Measurements from ENCODE around the gene FOXA3. TPM values are rescaled to one million over a fixed set of nuclear protein-coding genes. Genes with fewer than 3 reads are reported as not detected.
A peak's percentile ranks its signal among the peaks of the same experiment; 100 is the strongest.
"Not testable (repeated sequence)": the region's sequence is repeated elsewhere in the genome, so short reads cannot be mapped to it uniquely, and the experiment has no call there.

FOXA3 gene
- total RNA-seq, 1 donor from 2014 or later = not detected

- intact Hi-C loops (cut with micrococcal nuclease) = no loop called here
- no peak for DNase-seq
- ATAC-seq = no peak
These were observed 2.5 kb downstream of the FOXA3 start for GRCh38 chr19:45866400-45867176.

GRCh38 chr19:45867241-45867640 lies 3.1 kb downstream of the FOXA3 start:
- ATAC-seq; intact Hi-C loops (cut with micrococcal nuclease); DNase-seq: not testable (repeated sequence)

GRCh38 chr19:45870798-45871197 lies 6.7 kb downstream of the FOXA3 start:
- DNase-seq (no peak), ATAC-seq (no peak)
- intact Hi-C loops (cut with micrococcal nuclease) = no loop called here

GRCh38 chr19:45872095-45872919 lies 8.2 kb downstream of the FOXA3 start:
- no peak for DNase-seq
- intact Hi-C loops (cut with micrococcal nuclease) = no loop called here
- no peak for ATAC-seq

- intact Hi-C loops (cut with micrococcal nuclease) = no loop called here
- DNase-seq = no peak
- no peak for ATAC-seq
These were observed 9.2 kb downstream of the FOXA3 start for GRCh38 chr19:45873219-45873772.

GRCh38 chr19:45874620-45874966 lies 10.5 kb downstream of the FOXA3 start:
- DNase-seq = no peak
- intact Hi-C loops (cut with micrococcal nuclease) = no loop called here
- ATAC-seq = no peak

GRCh38 chr19:45876161-45876410 lies 12.0 kb downstream of the FOXA3 start:
- intact Hi-C loops (cut with micrococcal nuclease) = no loop called here
- ATAC-seq = peak; percentile 9
- DNase-seq = no peak

GRCh38 chr19:45876411-45877197 lies 12.5 kb downstream of the FOXA3 start:
- ATAC-seq (peak; percentile 60), DNase-seq (peak; percentile 58)
- intact Hi-C loops (cut with micrococcal nuclease) = no loop called here

GRCh38 chr19:45878043-45878794 lies 14.1 kb downstream of the FOXA3 start:
- no peak for DNase-seq
- intact Hi-C loops (cut with micrococcal nuclease) = no loop called here
- no peak for ATAC-seq

- intact Hi-C loops (cut with micrococcal nuclease) = no loop called here
- ATAC-seq (no peak), DNase-seq (no peak)
These were observed 14.9 kb downstream of the FOXA3 start for GRCh38 chr19:45879055-45879454.

- ATAC-seq = no peak
- intact Hi-C loops (cut with micrococcal nuclease) = no loop called here
- no peak for DNase-seq
These were observed 15.8 kb downstream of the FOXA3 start for GRCh38 chr19:45879971-45880370.

- ATAC-seq (no peak), DNase-seq (no peak)
- intact Hi-C loops (cut with micrococcal nuclease) = no loop called here
These were observed 17.2 kb downstream of the FOXA3 start for GRCh38 chr19:45881082-45881908.

GRCh38 chr19:45881909-45882528 lies 17.9 kb downstream of the FOXA3 start:
- DNase-seq = no peak
- ATAC-seq = no peak
- intact Hi-C loops (cut with micrococcal nuclease) = no loop called here

GRCh38 chr19:45882652-45883585 lies 18.8 kb downstream of the FOXA3 start:
- DNase-seq = peak; percentile 86
- intact Hi-C loops (cut with micrococcal nuclease) = no loop called here
- no peak for ATAC-seq

- DNase-seq = no peak
- no peak for ATAC-seq
- intact Hi-C loops (cut with micrococcal nuclease) = no loop called here
These were observed 19.4 kb downstream of the FOXA3 start for GRCh38 chr19:45883586-45883880.

- intact Hi-C loops (cut with micrococcal nuclease) = no loop called here
- DNase-seq = no peak
- ATAC-seq = no peak
These were observed 20.0 kb downstream of the FOXA3 start for GRCh38 chr19:45883881-45884681.
